ENCODE data around the gene GALNT1.

The GALNT1 gene

DNA sequence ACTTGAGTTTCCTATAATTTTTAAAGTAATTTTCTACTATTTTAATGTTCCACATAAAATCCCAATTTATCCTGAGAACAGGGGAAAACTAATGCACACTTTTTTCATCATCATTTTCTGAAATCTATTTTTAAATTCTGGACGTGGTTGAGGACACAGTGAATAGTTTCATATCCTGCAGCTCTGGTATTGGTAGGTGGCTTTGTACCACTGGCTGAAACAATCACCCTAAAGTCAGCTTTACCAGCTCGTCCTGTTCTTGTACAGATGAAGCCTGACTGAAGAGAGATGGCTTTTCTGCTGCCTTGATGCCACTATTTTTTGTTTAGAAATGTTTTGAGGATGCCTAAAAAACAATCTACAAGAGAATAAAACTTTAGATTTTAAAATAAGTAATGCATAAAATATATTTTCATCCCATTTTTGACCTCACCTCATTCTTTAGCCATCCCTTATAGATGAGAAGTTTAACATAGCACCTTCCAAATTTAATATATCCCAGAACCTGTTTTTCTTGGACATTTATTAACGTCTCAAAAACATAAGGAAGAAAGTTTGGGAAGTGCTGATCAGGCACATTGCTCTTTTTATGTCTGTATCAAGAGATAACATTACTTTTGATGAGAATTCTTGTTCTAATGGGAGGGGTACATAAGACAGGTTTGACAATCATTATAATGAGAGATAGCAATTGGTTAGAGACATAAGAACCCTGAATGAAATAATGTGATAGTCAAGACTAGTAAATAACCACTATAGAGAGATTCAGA, 80.9 kb downstream of the GALNT1 start:
- DNase-seq (ENCODE audit: low read depth), result peak; percentile 21
- no peak overlapping the region for H3K4me3 ChIP-seq (ENCODE audit: low read depth, low read length)
- TF ChIP-seq, protein P1, sequence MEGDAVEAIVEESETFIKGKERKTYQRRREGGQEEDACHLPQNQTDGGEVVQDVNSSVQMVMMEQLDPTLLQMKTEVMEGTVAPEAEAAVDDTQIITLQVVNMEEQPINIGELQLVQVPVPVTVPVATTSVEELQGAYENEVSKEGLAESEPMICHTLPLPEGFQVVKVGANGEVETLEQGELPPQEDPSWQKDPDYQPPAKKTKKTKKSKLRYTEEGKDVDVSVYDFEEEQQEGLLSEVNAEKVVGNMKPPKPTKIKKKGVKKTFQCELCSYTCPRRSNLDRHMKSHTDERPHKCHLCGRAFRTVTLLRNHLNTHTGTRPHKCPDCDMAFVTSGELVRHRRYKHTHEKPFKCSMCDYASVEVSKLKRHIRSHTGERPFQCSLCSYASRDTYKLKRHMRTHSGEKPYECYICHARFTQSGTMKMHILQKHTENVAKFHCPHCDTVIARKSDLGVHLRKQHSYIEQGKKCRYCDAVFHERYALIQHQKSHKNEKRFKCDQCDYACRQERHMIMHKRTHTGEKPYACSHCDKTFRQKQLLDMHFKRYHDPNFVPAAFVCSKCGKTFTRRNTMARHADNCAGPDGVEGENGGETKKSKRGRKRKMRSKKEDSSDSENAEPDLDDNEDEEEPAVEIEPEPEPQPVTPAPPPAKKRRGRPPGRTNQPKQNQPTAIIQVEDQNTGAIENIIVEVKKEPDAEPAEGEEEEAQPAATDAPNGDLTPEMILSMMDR (IDR thresholded peaks at IDR 0.05; ENCODE audit: low read depth, low read length, missing control alignments), result no peak

DNA sequence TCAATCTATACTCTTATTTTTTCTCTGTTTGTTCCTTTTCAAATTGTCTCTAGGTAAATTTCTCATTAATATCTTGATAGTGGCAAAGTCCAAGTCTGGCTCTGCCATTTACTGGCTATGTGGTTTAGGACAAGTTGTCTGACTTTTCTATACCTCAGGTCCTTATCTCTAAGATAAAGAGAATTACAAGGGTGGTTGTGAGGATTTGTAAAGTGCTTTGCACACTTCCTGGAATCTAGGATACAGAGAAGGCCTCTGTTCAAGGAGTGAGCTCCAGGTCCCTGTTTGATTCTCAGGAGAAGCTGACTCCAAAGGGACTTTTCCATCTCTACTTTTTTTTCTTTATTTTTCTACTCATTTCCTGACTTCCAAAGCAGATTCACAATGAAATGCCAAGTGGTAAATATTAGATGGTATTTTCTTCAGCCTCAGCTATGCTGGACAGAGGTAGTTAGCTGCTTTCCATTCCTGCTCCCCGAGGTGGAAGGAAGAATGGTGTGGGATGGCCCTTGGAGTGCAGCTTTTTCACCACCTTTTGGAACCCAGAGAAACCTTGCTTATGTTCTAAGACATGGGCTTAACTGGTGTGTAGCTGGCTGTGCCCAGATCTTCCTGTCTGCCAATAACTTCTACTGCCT, 90.5 kb downstream of the GALNT1 start:
- DNase-seq (ENCODE audit: low read depth), result no peak
- TF ChIP-seq, protein P1 (IDR thresholded peaks at IDR 0.05; ENCODE audit: low read depth, low read length, missing control alignments), result no peak

DNA sequence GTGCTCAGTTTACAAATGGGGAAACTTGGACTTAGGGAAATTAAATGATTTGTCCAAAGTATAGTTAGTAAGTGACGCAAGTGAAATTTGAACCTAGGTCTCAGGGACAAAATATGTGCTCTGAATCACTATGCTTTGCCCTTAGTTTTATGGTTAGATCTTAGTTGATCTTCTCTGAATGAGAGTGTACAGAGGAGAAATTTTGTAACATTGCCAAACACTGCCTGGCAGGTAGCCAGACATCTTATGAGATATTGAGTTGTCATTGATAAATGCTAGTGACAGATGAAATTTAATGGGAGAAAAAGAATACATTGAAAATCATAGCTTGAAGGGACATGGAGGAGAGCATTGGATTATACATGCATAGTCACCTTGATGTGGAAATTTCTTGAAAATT, 91.4 kb downstream of the GALNT1 start:
- no peak for DNase-seq (ENCODE audit: low read depth)
- TF ChIP-seq, protein P1 (IDR thresholded peaks at IDR 0.05; ENCODE audit: low read depth, low read length, missing control alignments), result no peak
- H3K4me3 ChIP-seq (ENCODE audit: low read depth, low read length), result no peak overlapping the region

More for the DNA sequence above, 90.5 kb downstream of the GALNT1 start:
- H3K4me3 ChIP-seq (ENCODE audit: low read depth, low read length), result no peak overlapping the region

DNA sequence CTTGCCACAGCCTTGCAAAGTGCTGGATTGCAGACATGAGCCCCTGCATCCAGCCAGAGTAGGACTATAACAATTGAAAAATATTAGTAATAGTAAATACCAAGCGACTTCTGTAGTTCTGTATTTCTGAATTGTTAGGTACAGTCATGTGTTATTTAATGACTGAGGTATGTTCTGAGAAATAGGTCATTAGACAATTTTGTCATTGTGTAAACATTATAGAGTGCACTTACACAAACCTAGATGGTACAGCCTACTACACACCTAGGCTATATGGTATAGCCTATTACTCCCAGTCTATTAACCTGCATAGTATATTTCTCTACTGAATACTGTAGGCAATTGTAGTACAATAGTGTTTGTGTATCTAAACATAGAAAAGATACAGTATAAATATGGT, 92.1 kb downstream of the GALNT1 start:
- H3K4me3 ChIP-seq (ENCODE audit: low read depth, low read length), result no peak overlapping the region
- no peak for DNase-seq (ENCODE audit: low read depth)
- TF ChIP-seq, protein P1 (IDR thresholded peaks at IDR 0.05; ENCODE audit: low read depth, low read length, missing control alignments), result no peak

DNA sequence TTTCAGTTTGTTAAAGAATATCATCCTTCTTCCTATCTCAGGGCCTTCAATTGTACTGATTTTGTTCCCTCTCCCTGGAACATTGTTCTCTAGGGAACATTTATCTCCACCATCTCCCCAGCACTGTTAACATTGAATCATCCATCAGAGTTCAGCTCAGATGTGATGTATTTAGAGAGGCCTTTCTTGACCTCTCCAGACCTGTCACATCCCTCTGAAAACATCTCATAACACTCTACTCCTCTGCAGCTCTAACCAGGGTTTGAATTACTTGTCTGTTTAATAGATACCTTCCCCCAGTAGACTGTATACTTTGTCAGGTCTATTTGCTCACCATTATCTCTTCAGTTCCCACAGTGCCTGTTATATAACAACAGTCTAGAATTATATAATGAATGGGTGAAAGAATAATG, 98.6 kb downstream of the GALNT1 start:
- H3K4me3 ChIP-seq (ENCODE audit: low read depth, low read length), result no peak overlapping the region
- DNase-seq (ENCODE audit: low read depth), result no peak
- TF ChIP-seq, protein P1 (IDR thresholded peaks at IDR 0.05; ENCODE audit: low read depth, low read length, missing control alignments), result no peak

- TF ChIP-seq, protein P1 (IDR thresholded peaks at IDR 0.05; ENCODE audit: low read depth, low read length, missing control alignments), result no peak
- H3K4me3 ChIP-seq (ENCODE audit: low read depth, low read length), result no peak overlapping the region
- DNase-seq (ENCODE audit: low read depth), result no peak
These were observed 100.8 kb downstream of the GALNT1 start for GRCh38 chr18:35682281-35682867.

Measured in GM12864 (cell line).